WTC11 (cell line): ENCODE measurements around the gene GCA. TPM values are rescaled to one million over a fixed set of nuclear protein-coding genes. Genes with fewer than 3 reads are reported as not detected.
A peak's percentile ranks its signal among the peaks of the same experiment; 100 is the strongest.

Experiments used
- ATAC-seq: fragments of 200-7000 bp; cut with Tn5 transposase; 2 replicates; pipeline ENCODE4 v1.10.0; 2021; ENCODE audit warnings: mild to moderate bottlenecking, moderate library complexity
- CTCF ChIA-PET: fragments of 300-600 bp; sonication (Branson Sonifier 250); formaldehyde crosslinking; loops from one replicate; lab custom pipeline; 2021; ENCODE audit warnings: antibody characterized with exemption; lab: Charles Lee
- POLR2A ChIA-PET: fragments of 350-600 bp; sonication (Branson Sonifier 250); formaldehyde crosslinking; loops from one replicate; lab custom pipeline; 2021; ENCODE audit warnings: antibody characterized with exemption; lab: Charles Lee
- DNase-seq: peaks from one replicate; pipeline ENCODE4 v3.0.0; 2021; ENCODE audit warnings: low spot score
- H3K27ac Mint-ChIP-seq: 2 replicates; pipeline ENCODE4 v1.8.0; 2021; ENCODE audit warnings: mixed read lengths
- H3K27me3 Mint-ChIP-seq: 2 replicates; pipeline ENCODE4 v1.8.0; 2021; ENCODE audit warnings: low read depth, mild to moderate bottlenecking, moderate library complexity, mixed read lengths
- H3K36me3 Mint-ChIP-seq: 2 replicates; pipeline ENCODE4 v1.8.0; 2021; ENCODE audit warnings: mixed read lengths
- H3K4me1 Mint-ChIP-seq: 2 replicates; pipeline ENCODE4 v1.8.0; 2022; ENCODE audit warnings: mixed read lengths
- H3K4me3 Mint-ChIP-seq: 2 replicates; pipeline ENCODE4 v1.8.0; 2021; ENCODE audit warnings: mild to moderate bottlenecking, moderate library complexity, mixed read lengths
- H3K9me3 Mint-ChIP-seq: 2 replicates; pipeline ENCODE4 v1.8.0; 2021; ENCODE audit warnings: mixed read lengths
- ATF1 ChIP-seq: sonication (generic); formaldehyde crosslinking; IDR thresholded peaks from 2 replicates; pipeline ENCODE4 v1.8.1; 2023; ENCODE audit warnings: mild to moderate bottlenecking, moderate library complexity, missing genetic modification reagents
- CREM ChIP-seq: sonication (generic); formaldehyde crosslinking; IDR thresholded peaks from 2 replicates; pipeline ENCODE4 v1.8.1; 2022; ENCODE audit warnings: mild to moderate bottlenecking, missing genetic modification reagents, moderate library complexity
- FOXK1 ChIP-seq: sonication (generic); formaldehyde crosslinking; IDR thresholded peaks from 2 replicates; pipeline ENCODE4 v1.8.0; 2022; ENCODE audit warnings: mild to moderate bottlenecking, moderate library complexity, missing genetic modification reagents
- FOXP1 ChIP-seq: sonication (generic); formaldehyde crosslinking; IDR thresholded peaks from 2 replicates; pipeline ENCODE4 v1.8.0; 2022; ENCODE audit warnings: missing genetic modification reagents, mild to moderate bottlenecking, moderate library complexity, borderline replicate concordance
- MXD4 ChIP-seq: fragments of 250-450 bp; sonication (Bioruptor Pico); IDR thresholded peaks from 2 replicates; pipeline ENCODE4 v1.8.0; 2021; ENCODE audit warnings: mild to moderate bottlenecking, moderate library complexity, borderline replicate concordance
- NFATC4 ChIP-seq: fragments of 250-450 bp; sonication (Bioruptor Pico); IDR thresholded peaks from 2 replicates; pipeline ENCODE4 v1.9.0; 2021; ENCODE audit warnings: mild to moderate bottlenecking
- NFYB ChIP-seq: sonication (generic); formaldehyde crosslinking; conservative IDR thresholded peaks from 2 replicates; pipeline ENCODE4 v1.8.0; 2022; ENCODE audit warnings: low read depth, missing genetic modification reagents
- NR1H2 ChIP-seq: sonication (generic); formaldehyde crosslinking; IDR thresholded peaks from 2 replicates; pipeline ENCODE4 v1.9.0; 2021; ENCODE audit warnings: mild to moderate bottlenecking, moderate library complexity, missing genetic modification reagents
- NR3C1 ChIP-seq: sonication (generic); formaldehyde crosslinking; conservative IDR thresholded peaks from 2 replicates; pipeline ENCODE4 v1.8.1; 2023; ENCODE audit warnings: low read depth, mild to moderate bottlenecking, missing genetic modification reagents
- PRRX2 ChIP-seq: fragments of 250-450 bp; sonication (Bioruptor Pico); IDR thresholded peaks from 2 replicates; pipeline ENCODE4 v1.8.0; 2021; ENCODE audit warnings: mild to moderate bottlenecking
- SMAD4 ChIP-seq: sonication (generic); formaldehyde crosslinking; IDR thresholded peaks from 2 replicates; pipeline ENCODE4 v1.8.0; 2022; ENCODE audit warnings: mild to moderate bottlenecking, missing genetic modification reagents
- TEAD1 ChIP-seq: sonication (generic); formaldehyde crosslinking; IDR thresholded peaks from 2 replicates; pipeline ENCODE4 v1.8.0; 2022; ENCODE audit warnings: mild to moderate bottlenecking, missing genetic modification reagents
- ZBTB21 ChIP-seq: sonication (generic); formaldehyde crosslinking; IDR thresholded peaks from 2 replicates; pipeline ENCODE4 v1.8.1; 2023; ENCODE audit warnings: mild to moderate bottlenecking, missing genetic modification reagents, borderline replicate concordance
- ZNF121 ChIP-seq: sonication (generic); formaldehyde crosslinking; IDR thresholded peaks from 2 replicates; pipeline ENCODE4 v1.8.0; 2023; ENCODE audit warnings: missing genetic modification reagents
- ZNF138 ChIP-seq: sonication (generic); formaldehyde crosslinking; conservative IDR thresholded peaks from 2 replicates; pipeline ENCODE4 v1.8.1; 2022; ENCODE audit warnings: mild to moderate bottlenecking, moderate library complexity, missing genetic modification reagents
- ZNF396 ChIP-seq: fragments of 250-450 bp; sonication (Bioruptor Pico); IDR thresholded peaks from 2 replicates; pipeline ENCODE4 v1.8.0; 2021; ENCODE audit warnings: mild to moderate bottlenecking, moderate library complexity, borderline replicate concordance
- ZNF416 ChIP-seq: fragments of 250-450 bp; sonication (Bioruptor Pico); IDR thresholded peaks from 2 replicates; pipeline ENCODE4 v1.9.0; 2021; ENCODE audit warnings: mild to moderate bottlenecking, inconsistent platforms
- ZNF423 ChIP-seq: fragments of 250-450 bp; sonication (Bioruptor Pico); IDR thresholded peaks from 2 replicates; pipeline ENCODE4 v2.1.2; 2022; ENCODE audit warnings: mild to moderate bottlenecking, moderate library complexity
- total RNA-seq: library from RNA; stranded (reverse); gene quantifications from 3 replicates; pipeline ENCODE4 v1.2.3, GENCODE V29; 2021
- TF ChIP-seq, protein P1 (sequence below): sonication (generic); formaldehyde crosslinking; conservative IDR thresholded peaks from 2 replicates; pipeline ENCODE4 v1.8.1; 2022; ENCODE audit warnings: mild to moderate bottlenecking, missing genetic modification reagents
- TF ChIP-seq, protein P2 (sequence below): sonication (generic); formaldehyde crosslinking; IDR thresholded peaks from 2 replicates; pipeline ENCODE4 v1.8.0; 2023; ENCODE audit warnings: missing genetic modification reagents
- TF ChIP-seq, protein P3 (sequence below): sonication (generic); formaldehyde crosslinking; IDR thresholded peaks from 2 replicates; pipeline ENCODE4 v1.8.1; 2023; ENCODE audit warnings: mild to moderate bottlenecking, moderate library complexity, missing genetic modification reagents
- TF ChIP-seq, protein P4 (sequence below): sonication (generic); formaldehyde crosslinking; IDR thresholded peaks from 2 replicates; pipeline ENCODE4 v1.8.0; 2022; ENCODE audit warnings: mild to moderate bottlenecking, missing genetic modification reagents
- TF ChIP-seq, protein P5 (sequence below): sonication (generic); formaldehyde crosslinking; IDR thresholded peaks from 2 replicates; pipeline ENCODE4 v1.8.1; 2022; ENCODE audit warnings: low read depth, mild to moderate bottlenecking, moderate library complexity, missing genetic modification reagents, borderline replicate concordance
- TF ChIP-seq, protein P6 (sequence below): fragments of 250-450 bp; sonication (Bioruptor Pico); IDR thresholded peaks from 2 replicates; pipeline ENCODE4 v1.9.0; 2021; ENCODE audit warnings: mild to moderate bottlenecking
- TF ChIP-seq, protein P7 (sequence below): sonication (generic); formaldehyde crosslinking; IDR thresholded peaks from 2 replicates; pipeline ENCODE4 v1.8.1; 2023; ENCODE audit warnings: mild to moderate bottlenecking, missing genetic modification reagents, moderate library complexity

Gene GCA
- total RNA-seq, 1 experiment from 2014 or later, result 42.1 TPM

DNA sequence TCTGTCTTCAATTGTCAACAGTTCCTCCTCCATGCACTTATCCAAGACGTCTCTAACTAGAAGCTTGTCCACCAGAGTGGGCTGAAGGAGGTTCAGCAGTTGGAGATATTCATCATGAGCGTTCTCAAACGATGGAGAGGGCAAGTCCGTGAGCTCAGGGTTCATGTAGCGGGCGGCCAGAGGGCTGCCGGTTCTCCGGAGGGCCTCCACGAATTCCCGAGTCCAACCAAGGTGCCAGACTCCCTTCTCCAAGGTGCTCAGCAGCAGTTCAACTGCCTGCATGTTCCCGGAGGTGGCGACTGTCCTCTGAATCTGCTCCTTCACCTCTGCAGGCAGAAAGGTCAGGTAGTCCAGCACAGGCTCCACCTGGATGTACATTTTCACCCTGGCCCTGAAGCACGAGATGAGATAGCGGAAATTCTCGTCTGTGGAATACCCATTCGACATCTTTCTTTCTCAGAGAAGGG lies 26.0 kb upstream of the GCA start:
- H3K36me3 Mint-ChIP-seq, result no peaks in the 10 kb centered on the region
- ATAC-seq (peak; percentile 49), DNase-seq (peak; percentile 26)
- H3K9me3 Mint-ChIP-seq, result peaks cover 6% of the 10 kb centered on the region; the same call in 1 of the 2 replicates
- POLR2A ChIA-PET, result no interaction called here
- H3K4me1 Mint-ChIP-seq, result peaks cover 23% of the 10 kb centered on the region
- no peak overlapping the region for H3K27ac Mint-ChIP-seq
- peaks cover 21% of the 10 kb centered on the region for H3K27me3 Mint-ChIP-seq
- CTCF ChIA-PET, result interaction anchor here (0.6 to 2.6 kb wide), 6 partner anchors 10 to 376 kb away, joined by 3 to 20 read pairs (median 4); no protein-coding TSS in a partner anchor
- H3K4me3 Mint-ChIP-seq, result peak overlapping the region; percentile 82
- TF ChIP-seq, protein P1, sequence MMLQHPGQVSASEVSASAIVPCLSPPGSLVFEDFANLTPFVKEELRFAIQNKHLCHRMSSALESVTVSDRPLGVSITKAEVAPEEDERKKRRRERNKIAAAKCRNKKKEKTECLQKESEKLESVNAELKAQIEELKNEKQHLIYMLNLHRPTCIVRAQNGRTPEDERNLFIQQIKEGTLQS (CRISPR knock-in tag), result no peak
- TF ChIP-seq MXD4 (CRISPR knock-in tag), result no peak

DNA sequence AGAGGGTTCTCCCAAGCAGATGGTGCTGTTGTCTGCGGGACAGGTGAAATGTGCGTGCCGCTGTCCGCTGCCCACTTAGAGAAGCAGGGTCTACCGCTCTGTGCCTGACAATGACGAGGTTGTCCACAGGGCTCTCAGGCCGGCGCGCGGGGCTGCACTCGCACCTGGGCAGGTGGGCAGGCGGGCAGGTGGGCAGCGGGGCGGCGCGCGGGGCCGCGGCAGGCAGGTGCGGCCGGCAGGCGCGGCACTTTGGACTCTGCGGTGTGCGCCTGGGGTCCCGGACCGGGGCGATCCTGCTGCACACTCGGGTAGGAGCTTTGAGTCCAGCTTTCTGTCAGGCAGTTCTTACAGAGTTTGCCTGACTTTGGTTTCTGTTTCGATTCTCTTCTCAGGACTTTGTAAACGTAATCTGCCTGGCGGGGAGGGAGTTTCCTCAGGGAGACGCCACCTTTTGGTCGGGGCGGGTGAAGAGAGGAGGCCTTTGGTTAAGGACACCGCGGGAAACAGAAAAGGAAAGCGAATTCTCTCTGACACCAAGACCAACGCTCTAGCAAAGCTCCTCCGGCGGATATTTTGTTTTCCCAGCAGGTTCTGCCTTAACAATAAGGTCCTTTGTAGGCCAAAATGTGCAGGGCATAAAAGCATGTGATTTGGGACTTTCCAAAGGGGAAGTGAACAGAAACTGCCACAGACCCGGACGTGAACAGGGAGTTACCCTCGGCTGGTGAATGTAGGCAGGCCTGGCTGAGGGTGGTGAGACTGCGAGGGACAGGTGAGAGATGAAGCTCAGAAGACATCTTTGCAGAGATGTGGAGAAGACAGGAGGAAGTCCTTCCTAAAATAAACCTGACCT lies 25.4 kb upstream of the GCA start, which contains the start of gene IFIH1:
Gene IFIH1, minus strand, starts transcription at position 357 of the 853 bp plus-strand sequence. CDS start 377 bp downstream, outside the sequence.
- DNase-seq, result peak; percentile 70
- Mint-ChIP-seq H3K4me1 (peaks cover 23% of the 10 kb centered on the region), H3K9me3 (peaks cover 6% of the 10 kb centered on the region; the same call in 1 of the 2 replicates), H3K27me3 (peaks cover 21% of the 10 kb centered on the region), H3K27ac (peak within 1 kb of the TSS; percentile 50; the same call in 1 of the 2 replicates), H3K36me3 (no peaks in the 10 kb centered on the region), H3K4me3 (peak within 1 kb of the TSS; percentile 82)
- POLR2A ChIA-PET, result no interaction called here
- TF ChIP-seq NFYB (CRISPR knock-in tag) (0 out of 2 replicates have a peak, but pooled peaks have one; percentile 19), FOXP1 (peak; percentile 72; the same call in 1 of the 2 replicates), ZNF423 (CRISPR knock-in tag) (no peak), CREM (CRISPR knock-in tag) (0 out of 2 replicates have a peak, but pooled peaks have one; percentile 28), ZBTB21 (no peak), ZNF396 (CRISPR knock-in tag) (no peak), ZNF121 (CRISPR knock-in tag) (no peak), PRRX2 (CRISPR knock-in tag) (no peak), FOXK1 (CRISPR knock-in tag) (0 out of 2 replicates have a peak, but pooled peaks have one; percentile 13)
- TF ChIP-seq, protein P2, sequence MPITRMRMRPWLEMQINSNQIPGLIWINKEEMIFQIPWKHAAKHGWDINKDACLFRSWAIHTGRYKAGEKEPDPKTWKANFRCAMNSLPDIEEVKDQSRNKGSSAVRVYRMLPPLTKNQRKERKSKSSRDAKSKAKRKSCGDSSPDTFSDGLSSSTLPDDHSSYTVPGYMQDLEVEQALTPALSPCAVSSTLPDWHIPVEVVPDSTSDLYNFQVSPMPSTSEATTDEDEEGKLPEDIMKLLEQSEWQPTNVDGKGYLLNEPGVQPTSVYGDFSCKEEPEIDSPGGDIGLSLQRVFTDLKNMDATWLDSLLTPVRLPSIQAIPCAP, result no peak
- TF ChIP-seq, protein P3, sequence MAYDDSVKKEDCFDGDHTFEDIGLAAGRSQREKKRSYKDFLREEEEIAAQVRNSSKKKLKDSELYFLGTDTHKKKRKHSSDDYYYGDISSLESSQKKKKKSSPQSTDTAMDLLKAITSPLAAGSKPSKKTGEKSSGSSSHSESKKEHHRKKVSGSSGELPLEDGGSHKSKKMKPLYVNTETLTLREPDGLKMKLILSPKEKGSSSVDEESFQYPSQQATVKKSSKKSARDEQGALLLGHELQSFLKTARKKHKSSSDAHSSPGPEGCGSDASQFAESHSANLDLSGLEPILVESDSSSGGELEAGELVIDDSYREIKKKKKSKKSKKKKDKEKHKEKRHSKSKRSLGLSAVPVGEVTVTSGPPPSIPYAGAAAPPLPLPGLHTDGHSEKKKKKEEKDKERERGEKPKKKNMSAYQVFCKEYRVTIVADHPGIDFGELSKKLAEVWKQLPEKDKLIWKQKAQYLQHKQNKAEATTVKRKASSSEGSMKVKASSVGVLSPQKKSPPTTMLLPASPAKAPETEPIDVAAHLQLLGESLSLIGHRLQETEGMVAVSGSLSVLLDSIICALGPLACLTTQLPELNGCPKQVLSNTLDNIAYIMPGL, result 0 out of 2 replicates have a peak, but pooled peaks have one; percentile 2
- TF ChIP-seq, protein P4, sequence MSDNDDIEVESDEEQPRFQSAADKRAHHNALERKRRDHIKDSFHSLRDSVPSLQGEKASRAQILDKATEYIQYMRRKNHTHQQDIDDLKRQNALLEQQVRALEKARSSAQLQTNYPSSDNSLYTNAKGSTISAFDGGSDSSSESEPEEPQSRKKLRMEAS (CRISPR knock-in tag), result 0 out of 2 replicates have a peak, but pooled peaks have one; percentile 39
- peak; percentile 87 for ATAC-seq
- CTCF ChIA-PET, result interaction anchor here (0.5 to 2.6 kb wide), 11 partner anchors 9 to 376 kb away, joined by 3 to 20 read pairs (median 4); no protein-coding TSS in a partner anchor

DNA sequence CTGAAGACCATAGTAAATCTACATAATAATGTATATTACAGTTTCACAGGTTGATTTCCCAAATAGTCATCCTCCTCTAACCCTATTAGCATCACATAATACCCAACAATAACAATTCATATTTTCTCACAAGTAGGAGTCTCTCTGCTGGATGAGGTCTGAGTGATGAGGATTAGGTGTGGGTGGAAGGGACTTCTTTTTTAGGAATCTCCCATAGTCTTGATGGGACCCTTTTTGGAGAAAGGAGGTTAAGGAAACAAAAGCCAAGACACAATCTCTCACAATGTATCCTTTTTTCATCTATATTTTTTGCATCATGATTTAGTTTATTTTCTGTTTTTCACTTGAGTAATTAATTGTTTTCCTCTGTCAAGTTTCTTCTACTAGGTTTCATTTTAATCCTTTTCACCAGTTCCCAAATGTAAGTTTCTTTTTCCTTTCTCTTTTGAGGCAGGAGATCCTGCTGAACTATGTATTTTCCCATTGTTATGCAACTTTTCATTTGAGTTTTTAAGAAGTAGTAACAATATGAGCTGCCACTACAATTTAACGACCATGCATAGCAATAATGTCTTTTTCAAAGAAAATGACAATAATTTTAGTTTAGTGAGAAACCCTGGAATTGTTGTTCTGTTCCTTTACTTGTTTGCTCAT lies 22.9 kb upstream of the GCA start:
- Mint-ChIP-seq H3K4me3 (no peak overlapping the region), H3K9me3 (no peaks in the 10 kb centered on the region)
- ATAC-seq, result no peak
- TF ChIP-seq ZNF138 (CRISPR knock-in tag) (no peak), ZNF416 (CRISPR knock-in tag) (no peak), TEAD1 (CRISPR knock-in tag) (no peak), SMAD4 (CRISPR knock-in tag) (no peak), NFATC4 (CRISPR knock-in tag) (no peak), NR1H2 (CRISPR knock-in tag) (no peak), NR3C1 (CRISPR knock-in tag) (no peak), ATF1 (CRISPR knock-in tag) (no peak)
- TF ChIP-seq, protein P1 (CRISPR knock-in tag), result no peak
- TF ChIP-seq, protein P5, sequence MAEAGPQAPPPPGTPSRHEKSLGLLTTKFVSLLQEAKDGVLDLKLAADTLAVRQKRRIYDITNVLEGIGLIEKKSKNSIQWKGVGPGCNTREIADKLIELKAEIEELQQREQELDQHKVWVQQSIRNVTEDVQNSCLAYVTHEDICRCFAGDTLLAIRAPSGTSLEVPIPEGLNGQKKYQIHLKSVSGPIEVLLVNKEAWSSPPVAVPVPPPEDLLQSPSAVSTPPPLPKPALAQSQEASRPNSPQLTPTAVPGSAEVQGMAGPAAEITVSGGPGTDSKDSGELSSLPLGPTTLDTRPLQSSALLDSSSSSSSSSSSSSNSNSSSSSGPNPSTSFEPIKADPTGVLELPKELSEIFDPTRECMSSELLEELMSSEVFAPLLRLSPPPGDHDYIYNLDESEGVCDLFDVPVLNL (CRISPR knock-in tag), result no peak
- TF ChIP-seq, protein P6, sequence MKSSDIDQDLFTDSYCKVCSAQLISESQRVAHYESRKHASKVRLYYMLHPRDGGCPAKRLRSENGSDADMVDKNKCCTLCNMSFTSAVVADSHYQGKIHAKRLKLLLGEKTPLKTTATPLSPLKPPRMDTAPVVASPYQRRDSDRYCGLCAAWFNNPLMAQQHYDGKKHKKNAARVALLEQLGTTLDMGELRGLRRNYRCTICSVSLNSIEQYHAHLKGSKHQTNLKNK (CRISPR knock-in tag), result no peak
- TF ChIP-seq, protein P7, sequence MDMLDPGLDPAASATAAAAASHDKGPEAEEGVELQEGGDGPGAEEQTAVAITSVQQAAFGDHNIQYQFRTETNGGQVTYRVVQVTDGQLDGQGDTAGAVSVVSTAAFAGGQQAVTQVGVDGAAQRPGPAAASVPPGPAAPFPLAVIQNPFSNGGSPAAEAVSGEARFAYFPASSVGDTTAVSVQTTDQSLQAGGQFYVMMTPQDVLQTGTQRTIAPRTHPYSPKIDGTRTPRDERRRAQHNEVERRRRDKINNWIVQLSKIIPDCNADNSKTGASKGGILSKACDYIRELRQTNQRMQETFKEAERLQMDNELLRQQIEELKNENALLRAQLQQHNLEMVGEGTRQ (CRISPR knock-in tag), result no peak

More for the DNA sequence above, 22.9 kb upstream of the GCA start:
- H3K4me1 Mint-ChIP-seq, result peaks cover 26% of the 10 kb centered on the region
- DNase-seq, result no peak
- no peaks in the 10 kb centered on the region for H3K36me3 Mint-ChIP-seq
- CTCF ChIA-PET, result no interaction called here
- POLR2A ChIA-PET, result no interaction called here
- peaks cover 21% of the 10 kb centered on the region for H3K27me3 Mint-ChIP-seq
- H3K27ac Mint-ChIP-seq, result no peak overlapping the region
